Tibial nerve (tissue), 3 donors: ENCODE measurements around the gene BST2.

ENCODE experiments used
- POLR2A ChIP-seq, 2 donors: fragments of 450-650 bp; IDR thresholded peaks; one replicate each; pipeline ENCODE4 v1.6.1; 2017; ENCODE audit warnings: antibody characterized with exemption in 2 of 2, mild to moderate bottlenecking in 2 of 2, moderate library complexity in 2 of 2
- TF ChIP-seq, protein P1 (sequence below), 5 experiments: fragments of 200-600 bp in 3 of 5; fragments of 450-650 bp in 2 of 5; sonication (generic) in 3 of 5; IDR thresholded peaks; one replicate each; pipeline ENCODE4 v1.5.1; 2016 to 2019; ENCODE audit warnings: antibody characterized with exemption in 5 of 5, mild to moderate bottlenecking in 3 of 5, moderate library complexity in 2 of 5

DNA sequence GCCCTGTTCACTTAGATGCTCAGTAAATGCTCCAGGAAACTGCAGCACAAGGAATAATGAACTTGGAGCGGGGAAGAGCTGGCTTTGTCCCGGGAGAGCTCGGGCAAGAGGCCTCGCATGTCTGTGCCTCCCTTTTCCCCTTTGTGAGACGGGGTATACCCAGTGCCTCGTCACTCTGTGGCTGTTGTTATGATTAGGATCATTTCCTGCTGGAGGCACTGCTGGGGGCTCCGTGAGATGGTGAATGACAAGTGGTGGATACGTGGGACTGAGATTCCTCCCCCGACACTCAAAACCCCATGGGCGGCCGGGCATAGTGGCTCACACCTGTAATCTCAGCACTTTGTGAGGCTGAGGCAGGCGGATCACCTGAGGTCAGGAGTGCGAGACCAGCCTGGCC, 27.2 kb downstream of the BST2 start:
- no peak for TF ChIP-seq POLR2A (IDR thresholded peaks at IDR 0.05)
- TF ChIP-seq, protein P1, sequence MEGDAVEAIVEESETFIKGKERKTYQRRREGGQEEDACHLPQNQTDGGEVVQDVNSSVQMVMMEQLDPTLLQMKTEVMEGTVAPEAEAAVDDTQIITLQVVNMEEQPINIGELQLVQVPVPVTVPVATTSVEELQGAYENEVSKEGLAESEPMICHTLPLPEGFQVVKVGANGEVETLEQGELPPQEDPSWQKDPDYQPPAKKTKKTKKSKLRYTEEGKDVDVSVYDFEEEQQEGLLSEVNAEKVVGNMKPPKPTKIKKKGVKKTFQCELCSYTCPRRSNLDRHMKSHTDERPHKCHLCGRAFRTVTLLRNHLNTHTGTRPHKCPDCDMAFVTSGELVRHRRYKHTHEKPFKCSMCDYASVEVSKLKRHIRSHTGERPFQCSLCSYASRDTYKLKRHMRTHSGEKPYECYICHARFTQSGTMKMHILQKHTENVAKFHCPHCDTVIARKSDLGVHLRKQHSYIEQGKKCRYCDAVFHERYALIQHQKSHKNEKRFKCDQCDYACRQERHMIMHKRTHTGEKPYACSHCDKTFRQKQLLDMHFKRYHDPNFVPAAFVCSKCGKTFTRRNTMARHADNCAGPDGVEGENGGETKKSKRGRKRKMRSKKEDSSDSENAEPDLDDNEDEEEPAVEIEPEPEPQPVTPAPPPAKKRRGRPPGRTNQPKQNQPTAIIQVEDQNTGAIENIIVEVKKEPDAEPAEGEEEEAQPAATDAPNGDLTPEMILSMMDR (IDR thresholded peaks at IDR 0.05), result no peak
